ENCODE measurements around the gene ME1.
"Not testable (repeated sequence)": the region's sequence is repeated elsewhere in the genome, so short reads cannot be mapped to it uniquely, and the experiment has no call there.

ME1 gene

DNA sequence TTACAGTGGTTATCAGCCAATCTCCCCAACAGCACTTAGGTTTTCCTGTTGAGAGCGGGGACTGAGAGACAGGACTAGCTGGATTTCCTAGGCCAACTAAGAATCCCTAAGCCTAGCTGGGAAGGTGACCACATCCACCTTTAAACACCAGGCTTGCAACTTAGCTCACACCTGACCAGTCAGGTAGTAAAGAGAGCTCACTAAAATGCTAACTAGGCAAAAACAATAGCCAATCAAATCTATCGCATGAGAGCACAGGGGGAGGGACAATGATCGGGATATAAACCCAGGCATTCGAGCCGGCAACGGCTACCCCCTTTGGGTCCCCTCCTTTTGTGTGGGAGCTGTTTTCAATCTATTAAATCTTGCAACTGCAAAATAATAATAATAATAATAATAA is 19.2 kb upstream of the ME1 start:
- not testable (repeated sequence) for H3K27ac Mint-ChIP-seq; H3K4me1 Mint-ChIP-seq (ENCODE audit: low read depth); H3K36me3 Mint-ChIP-seq; H3K27me3 Mint-ChIP-seq; H3K4me3 Mint-ChIP-seq; H3K9me3 Mint-ChIP-seq (ENCODE audit: low read depth)

DNA sequence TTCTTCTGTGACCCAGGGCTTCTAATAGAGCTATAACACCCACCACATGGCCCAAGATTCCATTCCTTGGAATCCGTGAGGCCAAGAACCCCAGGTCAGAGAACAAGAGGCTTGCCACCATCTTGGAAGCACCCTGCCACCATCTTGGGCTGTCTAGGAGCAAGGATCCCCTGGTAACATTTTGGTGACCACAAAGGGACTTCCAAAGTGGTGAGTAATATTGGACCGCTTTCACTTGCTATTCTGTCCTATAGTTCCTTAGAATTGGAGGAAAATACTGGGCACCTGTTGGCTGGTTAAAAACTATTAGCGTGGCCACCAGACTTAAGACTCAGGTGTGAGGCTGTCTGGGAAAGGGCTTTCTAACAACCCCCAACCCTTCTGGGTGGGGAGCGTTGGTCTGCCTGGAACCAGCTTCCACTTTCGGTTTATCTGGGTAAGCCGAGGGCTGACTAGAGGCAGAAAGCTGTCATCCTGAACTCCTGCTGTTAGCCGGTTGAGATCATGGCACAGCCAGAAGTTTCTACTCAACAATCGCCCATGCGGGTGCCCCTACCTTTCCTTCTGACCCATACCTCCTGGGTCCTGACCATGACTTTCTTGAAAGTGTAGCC is 13.3 kb upstream of the ME1 start:
- not testable (repeated sequence) for H3K36me3 Mint-ChIP-seq; H3K4me1 Mint-ChIP-seq (ENCODE audit: low read depth)

GRCh38 chr6:83443516-83443915 is 12.7 kb upstream of the ME1 start:
- no peaks in the 10 kb centered on the region for H3K36me3 Mint-ChIP-seq
- H3K27ac Mint-ChIP-seq, result no peak overlapping the region
- no peak overlapping the region for H3K4me3 Mint-ChIP-seq
- H3K4me1 Mint-ChIP-seq (ENCODE audit: low read depth), result no peaks in the 10 kb centered on the region
- H3K27me3 Mint-ChIP-seq, result no peaks in the 10 kb centered on the region
- H3K9me3 Mint-ChIP-seq (ENCODE audit: low read depth), result no peaks in the 10 kb centered on the region

More for the DNA sequence above, 13.3 kb upstream of the ME1 start:
- not testable (repeated sequence) for H3K4me3 Mint-ChIP-seq; H3K27ac Mint-ChIP-seq; H3K27me3 Mint-ChIP-seq; H3K9me3 Mint-ChIP-seq (ENCODE audit: low read depth)

DNA sequence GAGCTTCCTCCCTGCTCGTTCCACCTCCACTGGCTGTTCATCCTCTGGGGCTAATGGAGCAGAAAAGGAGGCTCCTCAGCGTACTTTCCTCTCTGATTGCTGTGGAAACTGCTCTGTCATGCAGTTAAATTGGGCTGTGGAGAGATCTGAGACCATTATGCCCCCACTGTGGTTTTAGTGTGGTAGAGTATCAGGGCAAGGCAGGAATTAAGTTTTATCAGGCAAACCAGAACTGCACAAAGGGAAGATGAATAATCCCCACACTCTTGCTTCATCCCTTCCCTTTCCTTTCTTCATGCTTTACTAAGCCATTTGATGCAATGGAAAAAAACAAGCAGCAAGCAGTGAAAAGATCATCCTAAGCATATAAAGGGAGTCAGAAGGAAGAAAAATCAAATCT is 11.9 kb upstream of the ME1 start:
- Mint-ChIP-seq H3K9me3 (ENCODE audit: low read depth) (no peaks in the 10 kb centered on the region), H3K27me3 (no peaks in the 10 kb centered on the region), H3K27ac (no peak overlapping the region), H3K4me1 (ENCODE audit: low read depth) (no peaks in the 10 kb centered on the region), H3K4me3 (no peak overlapping the region), H3K36me3 (no peaks in the 10 kb centered on the region)

DNA sequence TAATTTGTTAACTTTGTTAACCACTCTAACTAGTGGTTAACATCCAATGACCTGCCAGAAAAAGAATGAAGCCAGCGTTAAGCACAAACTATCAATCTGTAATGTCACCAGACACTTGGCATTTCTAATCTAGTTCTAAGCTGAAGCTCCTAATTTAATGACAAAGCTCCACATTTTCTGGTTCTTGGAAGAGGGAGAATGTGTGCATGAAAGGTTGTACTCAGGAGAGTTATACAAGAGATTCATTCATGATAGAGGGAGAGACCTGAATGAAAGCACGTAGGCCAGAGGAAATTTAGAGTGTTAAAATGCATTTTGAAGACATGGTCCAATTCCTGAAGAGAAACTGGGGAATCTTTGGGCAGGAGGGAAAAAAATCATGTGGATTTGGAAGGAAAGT is 8.3 kb upstream of the ME1 start:
- Mint-ChIP-seq H3K4me1 (ENCODE audit: low read depth) (no peaks in the 10 kb centered on the region), H3K4me3 (no peak overlapping the region), H3K27me3 (peaks cover 3% of the 10 kb centered on the region), H3K9me3 (ENCODE audit: low read depth) (no peaks in the 10 kb centered on the region), H3K36me3 (no peaks in the 10 kb centered on the region), H3K27ac (no peak overlapping the region)

DNA sequence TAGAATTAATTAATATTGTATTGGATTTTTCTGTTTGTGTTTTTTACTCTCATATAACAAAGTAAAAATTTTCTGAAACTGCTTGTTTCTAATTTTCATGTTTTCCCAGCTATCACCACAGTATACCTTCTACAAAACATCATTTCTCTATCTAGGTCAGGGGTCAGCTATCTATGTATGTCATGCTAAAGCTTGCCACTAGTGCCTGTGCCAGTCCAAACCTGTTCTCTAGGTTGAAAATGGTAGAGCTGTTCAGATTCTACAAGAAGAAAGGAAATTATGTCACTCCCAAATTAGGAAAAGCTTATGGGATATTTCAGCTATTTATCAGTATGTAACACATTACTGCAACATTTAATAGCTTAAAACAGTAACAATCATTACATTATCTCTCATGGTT is 5.8 kb upstream of the ME1 start:
- H3K4me3 Mint-ChIP-seq, result no peak overlapping the region
- no peak overlapping the region for H3K27ac Mint-ChIP-seq
- no peaks in the 10 kb centered on the region for H3K9me3 Mint-ChIP-seq (ENCODE audit: low read depth)
- peaks cover 2% of the 10 kb centered on the region for H3K4me1 Mint-ChIP-seq (ENCODE audit: low read depth)
- H3K36me3 Mint-ChIP-seq, result no peaks in the 10 kb centered on the region
- H3K27me3 Mint-ChIP-seq, result peaks cover 9% of the 10 kb centered on the region

- H3K4me1 Mint-ChIP-seq (ENCODE audit: low read depth), result peaks cover 4% of the 10 kb centered on the region
- H3K27ac Mint-ChIP-seq, result no peak overlapping the region
- H3K36me3 Mint-ChIP-seq, result no peaks in the 10 kb centered on the region
- no peaks in the 10 kb centered on the region for H3K9me3 Mint-ChIP-seq (ENCODE audit: low read depth)
- no peak overlapping the region for H3K4me3 Mint-ChIP-seq
- H3K27me3 Mint-ChIP-seq, result peaks cover 20% of the 10 kb centered on the region
These were observed 2.3 kb upstream of the ME1 start for GRCh38 chr6:83433177-83433576.

GRCh38 chr6:83432636-83433035 is 1.8 kb upstream of the ME1 start:
- H3K9me3 Mint-ChIP-seq (ENCODE audit: low read depth), result no peaks in the 10 kb centered on the region
- H3K4me3 Mint-ChIP-seq, result no peak overlapping the region
- H3K27ac Mint-ChIP-seq, result no peak overlapping the region
- H3K36me3 Mint-ChIP-seq, result no peaks in the 10 kb centered on the region
- peaks cover 20% of the 10 kb centered on the region for H3K27me3 Mint-ChIP-seq
- peaks cover 4% of the 10 kb centered on the region for H3K4me1 Mint-ChIP-seq (ENCODE audit: low read depth)

DNA sequence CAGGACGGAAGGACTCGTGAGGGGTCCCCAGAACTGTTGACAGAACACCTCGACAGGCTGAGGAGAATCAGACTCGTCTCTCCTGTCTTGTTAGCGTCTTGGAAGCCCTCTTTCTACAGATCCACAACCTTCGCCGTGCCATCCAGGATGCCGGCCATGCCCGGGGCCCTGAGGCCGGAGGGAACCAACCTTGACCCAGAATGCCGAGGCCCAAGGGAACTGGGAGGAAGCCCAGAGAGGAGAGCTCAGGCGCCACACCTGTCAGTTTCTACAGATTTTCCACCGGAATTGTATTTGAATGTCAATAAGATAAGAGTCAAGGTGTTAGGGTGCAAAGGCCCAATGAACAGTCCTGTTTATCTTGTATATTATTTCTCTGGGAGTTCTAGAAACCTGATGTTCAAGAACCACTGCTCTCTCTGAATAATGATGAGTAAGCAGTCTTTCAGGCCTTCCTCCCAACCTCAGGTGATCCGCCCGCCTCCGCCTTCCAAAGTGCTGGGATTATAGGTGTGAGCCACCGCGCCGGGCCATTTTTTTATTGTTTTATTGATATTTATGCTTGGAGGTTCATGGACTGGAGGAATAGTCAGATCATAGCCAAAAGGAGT is 799 bp upstream of the ME1 start:
- Mint-ChIP-seq H3K27ac (no peak overlapping the region), H3K36me3 (no peaks in the 10 kb centered on the region), H3K4me3 (no peak overlapping the region), H3K9me3 (ENCODE audit: low read depth) (no peaks in the 10 kb centered on the region), H3K27me3 (peaks cover 22% of the 10 kb centered on the region), H3K4me1 (ENCODE audit: low read depth) (peaks cover 4% of the 10 kb centered on the region)

DNA sequence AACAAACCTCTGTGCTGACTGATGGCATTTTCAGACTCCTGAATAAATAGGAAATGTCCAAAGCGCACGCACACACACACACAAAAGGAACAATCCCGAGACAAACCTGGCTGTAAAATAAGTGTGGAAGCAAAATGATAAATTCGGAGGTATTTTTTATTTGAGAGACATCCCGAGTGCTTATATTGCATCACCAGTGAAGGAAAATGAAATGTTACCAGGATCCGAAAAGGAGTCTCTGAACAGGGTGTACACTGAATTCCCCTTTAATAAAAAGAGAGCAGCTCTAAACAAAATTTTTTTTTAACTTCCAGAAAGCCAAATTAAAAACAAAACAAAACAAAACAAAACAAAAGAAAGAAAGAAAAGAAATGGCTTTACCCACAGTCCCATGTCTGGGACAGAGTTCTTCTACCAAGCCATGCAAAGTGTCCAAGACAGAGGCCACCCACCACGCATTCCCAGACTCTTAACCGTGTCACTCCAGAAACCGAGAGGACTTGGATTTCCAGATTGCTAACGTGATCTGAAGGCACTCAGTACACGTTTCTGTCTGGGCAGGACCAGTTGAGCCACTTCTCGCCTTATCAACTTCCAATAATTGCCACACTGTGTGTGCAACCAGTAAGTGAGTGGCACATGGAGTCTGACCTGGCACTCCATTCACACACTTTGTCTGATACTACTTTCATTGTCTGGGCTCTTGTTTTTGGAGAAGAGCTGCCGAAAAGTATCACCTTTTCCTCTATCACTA is 817 bp downstream of the ME1 start:
- Mint-ChIP-seq H3K27ac (no peak overlapping the region), H3K9me3 (ENCODE audit: low read depth) (peaks cover 4% of the 10 kb centered on the region), H3K4me3 (no peak overlapping the region), H3K27me3 (peaks cover 20% of the 10 kb centered on the region), H3K4me1 (ENCODE audit: low read depth) (peaks cover 4% of the 10 kb centered on the region), H3K36me3 (no peaks in the 10 kb centered on the region)

- Mint-ChIP-seq H3K4me1 (ENCODE audit: low read depth) (peaks cover 4% of the 10 kb centered on the region), H3K36me3 (peaks cover 2% of the 10 kb centered on the region), H3K4me3 (no peak overlapping the region), H3K27ac (no peak overlapping the region), H3K9me3 (ENCODE audit: low read depth) (peaks cover 4% of the 10 kb centered on the region), H3K27me3 (peaks cover 20% of the 10 kb centered on the region)
These were observed 1.6 kb downstream of the ME1 start for GRCh38 chr6:83429269-83429668.

DNA sequence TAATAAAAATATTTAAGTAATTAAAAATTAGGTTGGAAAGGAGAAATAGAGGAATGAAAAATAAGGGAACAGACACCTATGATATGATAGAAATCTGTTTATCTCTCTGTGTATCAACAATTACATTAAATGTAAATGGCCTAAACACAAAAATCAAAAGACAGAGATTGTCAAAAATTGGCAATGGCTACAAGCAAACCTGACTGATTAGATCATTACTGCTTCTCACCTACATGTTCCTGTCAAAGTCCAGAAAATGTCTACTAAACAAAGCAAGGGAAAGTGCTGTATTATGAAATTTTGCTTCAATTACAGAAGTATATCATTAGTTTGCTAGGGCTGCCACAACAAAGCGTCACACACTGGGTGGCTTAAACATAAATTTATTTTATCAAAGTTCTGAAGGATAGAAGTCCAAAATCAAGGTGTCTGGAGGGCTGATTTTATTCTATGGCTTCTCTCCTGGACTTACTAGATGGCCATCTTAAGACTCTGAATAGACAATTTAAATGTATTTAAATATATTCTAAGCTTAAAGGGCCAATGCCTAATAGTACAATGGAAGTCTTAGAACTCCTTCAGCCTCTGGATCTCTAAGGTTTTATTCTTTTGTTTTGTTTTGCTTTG is 6.3 kb downstream of the ME1 start:
- Mint-ChIP-seq H3K9me3 (ENCODE audit: low read depth) (peaks cover 4% of the 10 kb centered on the region), H3K27ac (no peak overlapping the region), H3K4me3 (no peak overlapping the region), H3K4me1 (ENCODE audit: low read depth) (no peaks in the 10 kb centered on the region), H3K27me3 (peaks cover 5% of the 10 kb centered on the region), H3K36me3 (peaks cover 2% of the 10 kb centered on the region)

GRCh38 chr6:83417880-83418663 is 12.8 kb downstream of the ME1 start:
- no peaks in the 10 kb centered on the region for H3K4me1 Mint-ChIP-seq (ENCODE audit: low read depth)
- no peak overlapping the region for H3K27ac Mint-ChIP-seq
- H3K27me3 Mint-ChIP-seq, result no peaks in the 10 kb centered on the region
- H3K36me3 Mint-ChIP-seq, result no peaks in the 10 kb centered on the region
- no peaks in the 10 kb centered on the region for H3K9me3 Mint-ChIP-seq (ENCODE audit: low read depth)
- H3K4me3 Mint-ChIP-seq, result no peak overlapping the region

GRCh38 chr6:83413068-83413467 is 17.8 kb downstream of the ME1 start:
- Mint-ChIP-seq H3K4me1 (ENCODE audit: low read depth) (no peaks in the 10 kb centered on the region), H3K27ac (no peak overlapping the region), H3K4me3 (no peak overlapping the region), H3K27me3 (no peaks in the 10 kb centered on the region), H3K9me3 (ENCODE audit: low read depth) (no peaks in the 10 kb centered on the region), H3K36me3 (no peaks in the 10 kb centered on the region)

- Mint-ChIP-seq H3K4me1 (ENCODE audit: low read depth) (no peaks in the 10 kb centered on the region), H3K27ac (no peak overlapping the region), H3K4me3 (no peak overlapping the region), H3K9me3 (ENCODE audit: low read depth) (no peaks in the 10 kb centered on the region), H3K27me3 (no peaks in the 10 kb centered on the region), H3K36me3 (no peaks in the 10 kb centered on the region)
These were observed 19.1 kb downstream of the ME1 start for GRCh38 chr6:83411731-83412130.

Data from activated naive CD8-positive, alpha-beta T cell (primary cell).